HEK293 (cell line): ENCODE results near the gene TMEM231.
A peak's percentile ranks its signal among the peaks of the same experiment; 100 is the strongest.

Source experiments
- KLF1 ChIP-seq: fragments of 450-650 bp; formaldehyde crosslinking; IDR thresholded peaks from 2 replicates; pipeline ENCODE4 v1.5.1; 2016; ENCODE audit warnings: missing biosample characterization, missing genetic modification characterization
- REST ChIP-seq: fragments of 450-650 bp; formaldehyde crosslinking; IDR thresholded peaks from 2 replicates; pipeline ENCODE4 v1.5.1; 2016; ENCODE audit warnings: missing biosample characterization, missing genetic modification characterization
- SETDB1 ChIP-seq: IDR thresholded peaks from one replicate; pipeline ENCODE4 v1.6.1; 2017; ENCODE audit warnings: mild to moderate bottlenecking, low read length, moderate library complexity, mixed read lengths; ENCODE audit not compliant: insufficient read length
- SP7 ChIP-seq: fragments of 450-650 bp; formaldehyde crosslinking; IDR thresholded peaks from 2 replicates; pipeline ENCODE4 v1.5.1; 2016; ENCODE audit warnings: missing biosample characterization, missing genetic modification characterization
- ZBTB10 ChIP-seq: fragments of 450-650 bp; formaldehyde crosslinking; IDR thresholded peaks from 2 replicates; pipeline ENCODE4 v1.5.1; 2016; ENCODE audit warnings: missing biosample characterization, missing genetic modification characterization
- ZBTB20 ChIP-seq: fragments of 450-650 bp; formaldehyde crosslinking; IDR thresholded peaks from 2 replicates; pipeline ENCODE4 v1.5.1; 2016; ENCODE audit warnings: missing biosample characterization, missing genetic modification characterization
- ZBTB8A ChIP-seq: fragments of 450-650 bp; formaldehyde crosslinking; IDR thresholded peaks from 2 replicates; pipeline ENCODE4 v1.5.1; 2016; ENCODE audit warnings: missing biosample characterization, missing genetic modification characterization
- ZFP37 ChIP-seq: fragments of 450-650 bp; formaldehyde crosslinking; IDR thresholded peaks from 2 replicates; pipeline ENCODE4 v1.5.1; 2016; ENCODE audit warnings: missing biosample characterization, missing genetic modification characterization
- ZNF114 ChIP-seq: fragments of 450-650 bp; formaldehyde crosslinking; IDR thresholded peaks from 2 replicates; pipeline ENCODE4 v1.5.0; 2017; ENCODE audit warnings: missing biosample characterization, missing genetic modification characterization
- ZNF202 ChIP-seq: fragments of 450-650 bp; formaldehyde crosslinking; IDR thresholded peaks from 2 replicates; pipeline ENCODE4 v1.5.1; 2016; ENCODE audit warnings: missing biosample characterization, missing genetic modification characterization, borderline replicate concordance
- ZNF280D ChIP-seq: fragments of 450-650 bp; formaldehyde crosslinking; IDR thresholded peaks from 2 replicates; pipeline ENCODE4 v1.5.1; 2016; ENCODE audit warnings: missing biosample characterization, missing genetic modification characterization
- ZNF394 ChIP-seq: fragments of 450-650 bp; formaldehyde crosslinking; IDR thresholded peaks from 2 replicates; pipeline ENCODE4 v1.5.1; 2016; ENCODE audit warnings: missing biosample characterization, missing genetic modification characterization, mild to moderate bottlenecking, moderate library complexity, borderline replicate concordance
- ZNF518A ChIP-seq: fragments of 450-650 bp; formaldehyde crosslinking; conservative IDR thresholded peaks from 2 replicates; pipeline ENCODE4 v1.5.1; 2016; ENCODE audit warnings: low read depth, missing biosample characterization, missing genetic modification characterization
- ZNF626 ChIP-seq: fragments of 450-650 bp; sonication (Bioruptor Pico); formaldehyde crosslinking; IDR thresholded peaks from 2 replicates; pipeline ENCODE4 v1.5.1; 2018; ENCODE audit warnings: missing biosample characterization, missing genetic modification characterization, inconsistent platforms
- ZNF692 ChIP-seq: fragments of 450-650 bp; formaldehyde crosslinking; IDR thresholded peaks from 2 replicates; pipeline ENCODE4 v1.5.1; 2016; ENCODE audit warnings: missing biosample characterization, missing genetic modification characterization
- ZNF776 ChIP-seq: fragments of 450-650 bp; formaldehyde crosslinking; IDR thresholded peaks from 2 replicates; pipeline ENCODE4 v1.5.0; 2017; ENCODE audit warnings: missing biosample characterization, missing genetic modification characterization, borderline replicate concordance
- ZNF830 ChIP-seq: fragments of 450-650 bp; IDR thresholded peaks from 2 replicates; pipeline ENCODE4 v1.5.0; 2018; ENCODE audit warnings: missing biosample characterization, missing genetic modification characterization, low read depth, mild to moderate bottlenecking, moderate library complexity
- ZSCAN4 ChIP-seq: fragments of 450-650 bp; formaldehyde crosslinking; IDR thresholded peaks from 2 replicates; pipeline ENCODE4 v1.5.1; 2017; ENCODE audit warnings: missing biosample characterization, missing genetic modification characterization
- ZXDB ChIP-seq: fragments of 450-650 bp; formaldehyde crosslinking; IDR thresholded peaks from 2 replicates; pipeline ENCODE4 v1.5.1; 2016; ENCODE audit warnings: missing biosample characterization, missing genetic modification characterization

The TMEM231 gene

GRCh38 chr16:75566758-75567255 lies 10.8 kb upstream of the TMEM231 start (continued):
- TF ChIP-seq REST (tag by site-specific recombination) (peak; percentile 80), ZNF518A (tag by site-specific recombination) (no peak), ZNF202 (tag by site-specific recombination) (no peak), ZFP37 (tag by site-specific recombination) (no peak), ZXDB (no peak), ZSCAN4 (tag by site-specific recombination) (no peak), SETDB1 (no peak), ZNF394 (tag by site-specific recombination) (0 out of 2 replicates have a peak, but pooled peaks have one; percentile 1), ZNF830 (tag by site-specific recombination) (no peak), ZNF626 (tag by site-specific recombination) (no peak), ZBTB20 (tag by site-specific recombination) (peak; percentile 30; the same call in 1 of the 2 replicates), ZNF692 (tag by site-specific recombination) (no peak), ZNF776 (tag by site-specific recombination) (no peak), KLF1 (tag by site-specific recombination) (no peak), ZBTB10 (tag by site-specific recombination) (no peak), SP7 (tag by site-specific recombination) (no peak), ZNF280D (tag by site-specific recombination) (no peak), ZBTB8A (no peak), ZNF114 (tag by site-specific recombination) (no peak)
- TF ChIP-seq, all 188 proteins: peak for 7
